IMR-90 (cell line): ENCODE data around the gene TRIM27.

ENCODE experiments used
- BHLHE40 ChIP-seq: fragments of 150-350 bp; IDR thresholded peaks from 2 replicates; pipeline ENCODE4 v1.6.1; 2016; ENCODE audit warnings: mild to moderate bottlenecking, low read depth, low read length
- CEBPB ChIP-seq: IDR thresholded peaks from 2 replicates; pipeline ENCODE4 v1.6.1; 2012; ENCODE audit warnings: low read depth, low read length, improper control_type of control experiment
- CTCF ChIP-seq: conservative IDR thresholded peaks from 2 replicates; pipeline ENCODE4 v1.5.1; 2012; ENCODE audit warnings: mild to moderate bottlenecking, low read depth, low read length, improper control_type of control experiment
- FOS ChIP-seq: fragments of 150-350 bp; IDR thresholded peaks from 2 replicates; pipeline ENCODE4 v1.6.1; 2016; ENCODE audit warnings: low read depth, low read length
- MAFK ChIP-seq: IDR thresholded peaks from 2 replicates; pipeline ENCODE4 v1.6.1; 2012; ENCODE audit warnings: low read depth, low read length, improper control_type of control experiment
- MAZ ChIP-seq: IDR thresholded peaks from 2 replicates; pipeline ENCODE4 v1.6.1; 2012; ENCODE audit warnings: low read depth, mild to moderate bottlenecking, low read length, improper control_type of control experiment, moderate library complexity, borderline replicate concordance
- MXI1 ChIP-seq: IDR thresholded peaks from 2 replicates; pipeline ENCODE4 v1.6.1; 2012; ENCODE audit warnings: low read depth, mild to moderate bottlenecking, low read length, moderate library complexity, borderline replicate concordance
- NFE2L2 ChIP-seq: fragments of 150-350 bp; IDR thresholded peaks from 2 replicates; pipeline ENCODE4 v1.6.1; 2016; ENCODE audit warnings: low read depth, mild to moderate bottlenecking, low read length
- POLR2A ChIP-seq: IDR thresholded peaks from 2 replicates; pipeline ENCODE4 v1.6.1; 2012; ENCODE audit warnings: mild to moderate bottlenecking, low read depth, low read length
- RAD21 ChIP-seq: IDR thresholded peaks from 2 replicates; pipeline ENCODE4 v1.6.1; 2012; ENCODE audit warnings: low read length, improper control_type of control experiment
- RCOR1 ChIP-seq: IDR thresholded peaks from 2 replicates; pipeline ENCODE4 v1.6.1; 2012; ENCODE audit warnings: mild to moderate bottlenecking, low read length, improper control_type of control experiment; ENCODE audit not compliant: insufficient replicate concordance
- RFX5 ChIP-seq: IDR thresholded peaks from 2 replicates; pipeline ENCODE4 v1.8.0; 2012; ENCODE audit warnings: low read depth, mild to moderate bottlenecking, low read length, moderate library complexity
- SMC3 ChIP-seq: fragments of 150-350 bp; IDR thresholded peaks from 2 replicates; pipeline ENCODE4 v1.6.1; 2016; ENCODE audit warnings: low read depth, mild to moderate bottlenecking, antibody characterized with exemption, low read length, moderate library complexity
- TF ChIP-seq, protein P1 (sequence below): fragments of 150-350 bp; IDR thresholded peaks from 2 replicates; pipeline ENCODE4 v1.6.1; 2017; ENCODE audit warnings: mild to moderate bottlenecking, antibody characterized with exemption, low read length, low read depth

- TF ChIP-seq POLR2A = no peak
- no peak for TF ChIP-seq CTCF
- TF ChIP-seq RCOR1 = no peak
- TF ChIP-seq MXI1 = no peak
- no peak for TF ChIP-seq BHLHE40
- TF ChIP-seq RAD21 = no peak
- TF ChIP-seq FOS = no peak
- no peak for TF ChIP-seq MAFK
- no peak for TF ChIP-seq SMC3
- no peak for TF ChIP-seq RFX5
- TF ChIP-seq CEBPB = no peak
- TF ChIP-seq MAZ = no peak
- TF ChIP-seq, protein P1, sequence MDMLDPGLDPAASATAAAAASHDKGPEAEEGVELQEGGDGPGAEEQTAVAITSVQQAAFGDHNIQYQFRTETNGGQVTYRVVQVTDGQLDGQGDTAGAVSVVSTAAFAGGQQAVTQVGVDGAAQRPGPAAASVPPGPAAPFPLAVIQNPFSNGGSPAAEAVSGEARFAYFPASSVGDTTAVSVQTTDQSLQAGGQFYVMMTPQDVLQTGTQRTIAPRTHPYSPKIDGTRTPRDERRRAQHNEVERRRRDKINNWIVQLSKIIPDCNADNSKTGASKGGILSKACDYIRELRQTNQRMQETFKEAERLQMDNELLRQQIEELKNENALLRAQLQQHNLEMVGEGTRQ = no peak
- TF ChIP-seq NFE2L2 = no peak
Observed at GRCh38 chr6:28920281-28920680, 3.5 kb downstream of the TRIM27 start.
